ENCODE results near the gene PGAP3.

GRCh38 chr17:39622380-39623006 is 65.4 kb downstream of the PGAP3 start:
- no peak for TF ChIP-seq POLR2A (IDR thresholded peaks at IDR 0.05; ENCODE audit: low read depth, low read length)
- TF ChIP-seq RCOR1 (IDR thresholded peaks at IDR 0.05; ENCODE audit: insufficient replicate concordance, low read length), result no peak
- TF ChIP-seq CTCF (conservative IDR thresholded peaks at IDR 0.05; ENCODE audit: low read depth, low read length), result no peak
- TF ChIP-seq MAFK (IDR thresholded peaks at IDR 0.05; ENCODE audit: low read depth, low read length), result no peak

Measured in IMR-90 (cell line).